WI38 (cell line): ENCODE results near the gene ZFAND3.

ENCODE experiments used
- H3K4me3 ChIP-seq: 2 replicates; pipeline ENCODE4 v1.5.1; 2011; ENCODE audit warnings: low read depth, mild to moderate bottlenecking, control low read depth, low read length
- TF ChIP-seq, protein P1 (sequence below): IDR thresholded peaks from 2 replicates; pipeline ENCODE4 v1.5.1; 2012; ENCODE audit warnings: low read depth, mild to moderate bottlenecking, control low read depth, low read length

Gene ZFAND3

GRCh38 chr6:38175786-38176185 lies 356.3 kb downstream of the ZFAND3 start:
- H3K4me3 ChIP-seq: no peak overlapping the region
- TF ChIP-seq, protein P1, sequence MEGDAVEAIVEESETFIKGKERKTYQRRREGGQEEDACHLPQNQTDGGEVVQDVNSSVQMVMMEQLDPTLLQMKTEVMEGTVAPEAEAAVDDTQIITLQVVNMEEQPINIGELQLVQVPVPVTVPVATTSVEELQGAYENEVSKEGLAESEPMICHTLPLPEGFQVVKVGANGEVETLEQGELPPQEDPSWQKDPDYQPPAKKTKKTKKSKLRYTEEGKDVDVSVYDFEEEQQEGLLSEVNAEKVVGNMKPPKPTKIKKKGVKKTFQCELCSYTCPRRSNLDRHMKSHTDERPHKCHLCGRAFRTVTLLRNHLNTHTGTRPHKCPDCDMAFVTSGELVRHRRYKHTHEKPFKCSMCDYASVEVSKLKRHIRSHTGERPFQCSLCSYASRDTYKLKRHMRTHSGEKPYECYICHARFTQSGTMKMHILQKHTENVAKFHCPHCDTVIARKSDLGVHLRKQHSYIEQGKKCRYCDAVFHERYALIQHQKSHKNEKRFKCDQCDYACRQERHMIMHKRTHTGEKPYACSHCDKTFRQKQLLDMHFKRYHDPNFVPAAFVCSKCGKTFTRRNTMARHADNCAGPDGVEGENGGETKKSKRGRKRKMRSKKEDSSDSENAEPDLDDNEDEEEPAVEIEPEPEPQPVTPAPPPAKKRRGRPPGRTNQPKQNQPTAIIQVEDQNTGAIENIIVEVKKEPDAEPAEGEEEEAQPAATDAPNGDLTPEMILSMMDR: no peak

GRCh38 chr6:38176797-38177751 lies 357.5 kb downstream of the ZFAND3 start:
- TF ChIP-seq, protein P1: no peak
- H3K4me3 ChIP-seq: no peak overlapping the region

- TF ChIP-seq, protein P1: no peak
- no peak overlapping the region for H3K4me3 ChIP-seq
These were observed 358.5 kb downstream of the ZFAND3 start for GRCh38 chr6:38177882-38178583.

- H3K4me3 ChIP-seq: no peak overlapping the region
- TF ChIP-seq, protein P1: no peak
These were observed 359.0 kb downstream of the ZFAND3 start for GRCh38 chr6:38178584-38178886.

DNA sequence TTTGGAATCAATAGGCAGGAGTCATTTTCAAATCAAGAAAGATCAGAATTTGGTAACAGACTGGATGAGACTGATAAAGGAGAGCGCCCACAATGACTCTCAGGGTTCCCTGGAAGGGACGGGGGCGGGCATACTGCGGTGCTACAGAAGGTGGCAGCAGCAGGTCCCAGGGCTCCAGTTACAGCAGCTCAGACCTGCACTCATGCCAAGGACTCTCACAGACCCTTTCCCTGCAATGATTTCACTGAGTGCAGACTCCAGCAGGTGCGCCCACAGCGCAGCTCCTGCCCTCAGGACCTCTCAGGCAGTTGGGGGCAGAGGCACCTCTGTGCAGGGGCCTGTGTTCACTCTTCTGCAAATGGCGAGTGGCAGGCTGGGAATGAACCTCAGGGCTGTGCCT lies 359.8 kb downstream of the ZFAND3 start:
- H3K4me3 ChIP-seq: no peak overlapping the region
- TF ChIP-seq, protein P1: no peak

DNA sequence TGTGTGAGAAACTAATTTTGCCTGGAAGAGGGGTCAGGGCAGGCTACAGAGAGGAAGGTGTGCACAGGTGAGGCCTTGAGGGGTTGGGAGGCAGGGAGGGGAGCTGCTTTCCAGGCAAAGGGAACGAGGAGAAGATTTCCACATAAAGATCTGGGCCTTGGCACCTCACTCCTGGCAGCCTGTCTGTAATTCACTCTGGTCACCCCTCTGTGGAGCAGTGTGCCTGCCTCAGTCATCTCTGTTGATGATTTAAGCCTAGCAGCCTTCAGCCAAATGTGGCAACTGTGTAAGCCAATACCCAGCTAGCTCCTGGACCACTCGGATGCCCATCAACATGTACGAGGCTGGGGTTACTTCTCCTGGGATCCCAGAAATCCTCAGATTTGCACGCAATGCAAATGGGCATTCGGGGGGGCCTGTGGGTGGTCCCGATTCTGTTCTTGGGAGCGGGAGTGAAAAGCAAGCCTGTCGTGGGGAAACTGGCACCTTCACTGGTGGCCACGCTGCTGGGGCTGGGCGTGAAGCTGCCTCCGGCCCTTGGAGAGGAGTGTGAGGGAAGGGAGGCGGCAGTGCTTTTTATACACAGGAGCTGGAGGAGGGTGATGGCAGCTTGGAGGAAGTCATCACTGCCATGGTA lies 360.4 kb downstream of the ZFAND3 start:
- TF ChIP-seq, protein P1: no peak
- no peak overlapping the region for H3K4me3 ChIP-seq

- H3K4me3 ChIP-seq: no peak overlapping the region
- TF ChIP-seq, protein P1: no peak
These were observed 361.1 kb downstream of the ZFAND3 start for GRCh38 chr6:38180586-38180985.
